Dedifferentiated amniotic fluid mesenchymal stem cell (primary cell): ENCODE measurements around the gene PIANP.
A peak's percentile ranks its signal among the peaks of the same experiment; 100 is the strongest.

Experiments used
- DNase-seq: peaks from one replicate; pipeline ENCODE4 v3.0.0-alpha.2; 2016; ENCODE audit errors: extremely low spot score

PIANP gene

GRCh38 chr12:6672143-6672542 lies 28.5 kb downstream of the PIANP start:
- DNase-seq, result no peak

- DNase-seq, result no peak
Measured at GRCh38 chr12:6667559-6668210, 32.9 kb downstream of the PIANP start.

GRCh38 chr12:6666211-6666610 lies 34.4 kb downstream of the PIANP start:
- no peak for DNase-seq

GRCh38 chr12:6664902-6665301 lies 35.7 kb downstream of the PIANP start:
- DNase-seq, result no peak

- peak; percentile 100 for DNase-seq
Measured at GRCh38 chr12:6662906-6663742, 37.5 kb downstream of the PIANP start, which contains the start of gene ING4. TSS of gene ING4 (minus strand) at chr12:6663119. CDS start at chr12:6663101, 18 bp downstream.

GRCh38 chr12:6662602-6662905 lies 38.1 kb downstream of the PIANP start:
- DNase-seq, result no peak

GRCh38 chr12:6653987-6654386 lies 46.6 kb downstream of the PIANP start:
- DNase-seq, result no peak

- DNase-seq, result no peak
Measured at GRCh38 chr12:6653342-6653741, 47.3 kb downstream of the PIANP start.

- no peak for DNase-seq
Measured at GRCh38 chr12:6652391-6652790, 48.2 kb downstream of the PIANP start.

- no peak for DNase-seq
Measured at GRCh38 chr12:6650832-6651231, 49.8 kb downstream of the PIANP start.

- DNase-seq, result peak; percentile 31
Measured at GRCh38 chr12:6647083-6647604, 53.5 kb downstream of the PIANP start, which contains the start of gene ACRBP. TSS of gene ACRBP (minus strand) at chr12:6647432. CDS start at chr12:6647366, 66 bp downstream.

GRCh38 chr12:6646276-6647082 lies 54.1 kb downstream of the PIANP start:
- DNase-seq, result no peak

GRCh38 chr12:6644903-6645302 lies 55.7 kb downstream of the PIANP start:
- no peak for DNase-seq

GRCh38 chr12:6644257-6644596 lies 56.4 kb downstream of the PIANP start:
- no peak for DNase-seq
